D721Med (cell line): ENCODE measurements around the gene MLH1.
"Not testable (repeated sequence)": the region's sequence is repeated elsewhere in the genome, so short reads cannot be mapped to it uniquely, and the experiment has no call there.

Source experiments
- DNase-seq: peaks from one replicate; pipeline ENCODE4 v3.0.0; 2011; ENCODE audit warnings: low spot score; ENCODE audit not compliant: insufficient read length
- FAIRE-seq: peaks from 2 replicates; lab custom pipeline; 2011; peaks lifted over from hg19 to GRCh38; lab: Jason Lieb, UNC
- CTCF ChIP-seq: IDR thresholded peaks from 2 replicates; pipeline ENCODE4 v1.5.1; 2012; ENCODE audit warnings: mild to moderate bottlenecking, control low read depth; ENCODE audit not compliant: insufficient read depth; ENCODE audit errors: missing control alignments

MLH1 gene

DNA sequence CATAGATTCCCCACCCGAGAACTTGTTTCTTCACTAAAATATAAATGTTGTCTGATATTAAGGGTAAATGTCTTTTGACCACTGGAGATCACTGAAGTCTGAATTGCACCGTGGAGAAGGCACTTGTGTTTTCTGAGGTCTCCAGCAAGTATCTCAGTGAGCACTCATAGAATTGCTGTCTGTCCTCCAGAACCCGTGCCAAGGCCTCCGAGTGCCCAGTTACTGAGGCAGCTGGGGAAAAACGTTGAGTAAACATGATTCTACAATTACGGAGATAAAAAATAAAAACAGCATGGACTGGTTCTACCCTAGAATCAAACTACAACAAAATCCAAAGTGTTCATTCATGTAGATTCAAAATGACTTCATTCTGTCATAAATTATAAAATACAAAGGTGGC lies 60.0 kb downstream of the MLH1 start:
- FAIRE-seq: no peak
- DNase-seq: no peak
- TF ChIP-seq CTCF: no peak

- FAIRE-seq: no peak
- DNase-seq: no peak
- TF ChIP-seq CTCF: no peak
Measured at GRCh38 chr3:37053753-37054152, 60.4 kb downstream of the MLH1 start.

- no peak for FAIRE-seq
- TF ChIP-seq CTCF: no peak
- DNase-seq: no peak
Measured at GRCh38 chr3:37054370-37054769, 61.1 kb downstream of the MLH1 start.

- FAIRE-seq, DNase-seq: not testable (repeated sequence)
Measured at GRCh38 chr3:37055077-37055476, 61.8 kb downstream of the MLH1 start.

DNA sequence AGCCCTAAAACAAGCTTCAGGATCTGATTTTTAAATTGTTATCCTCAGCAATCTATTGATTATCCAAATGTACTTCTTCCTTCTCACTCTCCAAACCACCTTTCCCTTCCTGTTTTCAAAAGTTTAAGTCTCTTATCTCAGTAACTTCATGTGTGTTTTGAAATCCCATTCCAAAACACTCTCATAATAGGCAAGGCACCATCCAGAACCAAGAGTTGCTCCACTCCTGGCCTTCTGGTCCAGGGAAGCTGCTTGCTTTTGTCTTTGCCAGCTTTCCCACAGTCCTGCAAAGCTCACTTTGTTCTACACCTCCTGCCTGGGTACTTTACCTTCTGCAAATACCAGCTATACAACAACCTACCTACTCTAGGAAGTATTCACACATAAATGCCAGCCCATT lies 63.5 kb downstream of the MLH1 start:
- no peak for TF ChIP-seq CTCF
- DNase-seq (no peak), FAIRE-seq (no peak)

DNA sequence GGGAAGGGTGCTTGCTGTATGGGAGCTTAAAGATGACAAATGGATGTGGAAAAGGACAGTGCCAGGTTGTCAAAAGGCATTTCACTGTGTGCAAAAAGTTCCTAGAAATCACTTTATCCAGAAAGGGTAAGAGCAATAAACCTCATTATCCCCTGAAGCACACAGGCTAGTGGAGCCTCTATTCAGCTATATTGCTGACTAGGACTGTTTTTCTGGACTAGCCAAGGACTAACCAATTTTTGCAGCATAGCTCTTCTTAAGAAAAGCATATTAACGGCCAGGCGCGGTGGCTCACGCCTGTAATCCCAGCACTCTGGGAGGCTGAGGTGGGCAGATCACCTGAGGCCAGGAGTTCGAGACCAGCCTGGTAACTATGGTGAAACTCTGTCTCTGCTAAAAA lies 64.8 kb downstream of the MLH1 start:
- DNase-seq (no peak), FAIRE-seq (no peak)

DNA sequence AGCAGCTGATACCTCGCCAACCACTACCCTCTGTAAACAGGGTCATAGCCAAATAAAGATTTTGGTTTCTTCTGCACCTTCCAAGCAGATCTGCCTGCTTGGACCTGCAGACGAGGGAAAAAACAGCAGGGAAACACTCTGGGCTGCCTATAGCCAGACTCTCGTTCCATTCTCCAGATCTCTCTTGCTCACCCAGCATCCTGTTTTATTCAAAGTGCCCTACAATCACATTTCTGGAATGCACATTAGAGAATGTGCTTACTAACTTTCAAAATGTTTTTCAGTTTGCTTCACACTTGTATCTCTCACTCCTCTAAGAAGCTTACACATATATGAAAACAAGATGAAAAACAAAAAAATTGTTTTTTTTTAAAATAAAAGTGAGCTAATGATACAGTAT lies 71.4 kb downstream of the MLH1 start:
- no peak for TF ChIP-seq CTCF
- DNase-seq: no peak
- FAIRE-seq: no peak

More for the DNA sequence above, 64.8 kb downstream of the MLH1 start:
- no peak for TF ChIP-seq CTCF

DNA sequence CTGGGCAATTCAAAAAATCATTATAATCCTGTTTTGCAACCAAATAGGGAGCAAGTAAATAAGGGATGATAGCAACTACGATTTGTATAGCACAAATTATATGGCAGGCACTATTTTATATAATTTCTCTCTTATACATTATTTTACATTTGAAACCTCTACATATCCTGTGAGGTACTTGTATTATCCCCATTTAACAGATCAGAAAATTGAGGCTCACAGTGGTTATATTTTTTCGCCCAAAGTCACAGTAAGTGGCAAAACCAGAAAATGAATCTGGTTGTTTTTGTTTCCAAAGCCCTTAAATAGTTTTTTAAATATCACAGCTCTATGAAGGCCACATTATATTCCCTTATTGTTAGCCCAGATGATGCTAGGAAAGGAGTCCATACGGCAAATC lies 74.3 kb downstream of the MLH1 start:
- FAIRE-seq (no peak), DNase-seq (no peak)
- TF ChIP-seq CTCF: no peak
